Kidney (tissue), 14 donors: ENCODE results near the gene AGAP2. TPM values are rescaled to one million over a fixed set of nuclear protein-coding genes. Genes with fewer than 3 reads are reported as not detected.

Experiments used
- DNase-seq, 5 donors: peaks; one replicate each; pipeline ENCODE4 v3.0.0-alpha.2; 2013 to 2020
- FAIRE-seq: peaks from 2 replicates; lab custom pipeline; 2012; peaks lifted over from hg19 to GRCh38; lab: Jason Lieb, UNC
- H3K27ac ChIP-seq, 2 donors: one replicate each; pipeline ENCODE4 v1.7.0; 2013; ENCODE audit warnings: low read depth in 2 of 2, low read length in 2 of 2, inconsistent platforms in 1 of 2
- H3K27me3 ChIP-seq: one replicate; pipeline ENCODE4 v1.7.1; 2013; ENCODE audit warnings: low read length, inconsistent platforms; ENCODE audit not compliant: control insufficient read depth, insufficient read depth
- H3K36me3 ChIP-seq, 3 donors: one replicate each; pipeline versions ENCODE4 v1.7.0 to v1.7.1; 2013; ENCODE audit warnings: low read length in 3 of 3, control low read depth in 1 of 3, inconsistent platforms in 1 of 3; ENCODE audit not compliant: insufficient read depth in 3 of 3, control insufficient read depth in 2 of 3
- H3K4me1 ChIP-seq, 3 donors: one replicate each; pipeline versions ENCODE4 v1.7.0 to v1.7.1; 2013; ENCODE audit warnings: low read length in 3 of 3, inconsistent platforms in 1 of 3, low read depth in 1 of 3; ENCODE audit not compliant: control insufficient read depth in 2 of 3, insufficient read depth in 2 of 3
- H3K4me3 ChIP-seq, 3 donors: one replicate each; pipeline versions ENCODE4 v1.7.0 to v1.8.1; 2013; ENCODE audit warnings: low read length in 3 of 3, control low read depth in 1 of 3, inconsistent platforms in 1 of 3
- H3K9ac ChIP-seq, 3 donors: one replicate each; pipeline versions ENCODE4 v1.7.0 to v1.7.1; 2013; ENCODE audit warnings: low read length in 3 of 3, control low read depth in 1 of 3, inconsistent platforms in 1 of 3
- H3K9me3 ChIP-seq, 3 donors: one replicate each; pipeline versions ENCODE4 v1.7.0 to v1.7.1; 2013; ENCODE audit warnings: low read length in 3 of 3, control low read depth in 1 of 3, inconsistent platforms in 1 of 3; ENCODE audit not compliant: control insufficient read depth in 2 of 3, insufficient read depth in 1 of 3
- intact Hi-C: fragments of 100-400 bp; cut with DNase I; formaldehyde crosslinking; loops from one replicate; pipeline ENCODE4 v1.11.1; 2022
- polyA plus RNA-seq: library from polyadenylated mRNA; stranded (reverse); fragments of 350-450 nt; fragmentation: Illumina TruSeq; extraction: RNeasy Lipid Tissue Mini Kit (QIAGEN cat#74804); gene quantifications from one replicate; pipeline ENCODE4 v1.2.3, GENCODE V29; 2014; ENCODE audit warnings: low read depth, low replicate concordance; ENCODE audit not compliant: insufficient read depth
- total RNA-seq: library from RNA; stranded (reverse); fragmentation: NEBNext Ultra II Directional; extraction: Animal tissue kit (Norgen Biotek cat#: 25700); gene quantifications from one replicate; pipeline ENCODE4 v1.2.1, GENCODE V29; 2021
- TF ChIP-seq, protein P1 (sequence below): IDR thresholded peaks from 3 replicates; pipeline ENCODE4 v1.5.1; 2012; ENCODE audit warnings: mild to moderate bottlenecking, moderate library complexity, borderline replicate concordance; ENCODE audit not compliant: insufficient read depth; ENCODE audit errors: extremely low read depth
- donor health status: control.
- donor health status: control.
- donor health status: control.
- donor health status: control.
- donor health status: control.
- donor health status: DM: yes; HTN: yes; CAD: no.
- donor health status: Normal renal cell carcinoma (clear cell type).

The AGAP2 gene
- total and polyA plus RNA-seq, 2 donors from 2014 or later: 0.13 to 3.7 TPM

DNA sequence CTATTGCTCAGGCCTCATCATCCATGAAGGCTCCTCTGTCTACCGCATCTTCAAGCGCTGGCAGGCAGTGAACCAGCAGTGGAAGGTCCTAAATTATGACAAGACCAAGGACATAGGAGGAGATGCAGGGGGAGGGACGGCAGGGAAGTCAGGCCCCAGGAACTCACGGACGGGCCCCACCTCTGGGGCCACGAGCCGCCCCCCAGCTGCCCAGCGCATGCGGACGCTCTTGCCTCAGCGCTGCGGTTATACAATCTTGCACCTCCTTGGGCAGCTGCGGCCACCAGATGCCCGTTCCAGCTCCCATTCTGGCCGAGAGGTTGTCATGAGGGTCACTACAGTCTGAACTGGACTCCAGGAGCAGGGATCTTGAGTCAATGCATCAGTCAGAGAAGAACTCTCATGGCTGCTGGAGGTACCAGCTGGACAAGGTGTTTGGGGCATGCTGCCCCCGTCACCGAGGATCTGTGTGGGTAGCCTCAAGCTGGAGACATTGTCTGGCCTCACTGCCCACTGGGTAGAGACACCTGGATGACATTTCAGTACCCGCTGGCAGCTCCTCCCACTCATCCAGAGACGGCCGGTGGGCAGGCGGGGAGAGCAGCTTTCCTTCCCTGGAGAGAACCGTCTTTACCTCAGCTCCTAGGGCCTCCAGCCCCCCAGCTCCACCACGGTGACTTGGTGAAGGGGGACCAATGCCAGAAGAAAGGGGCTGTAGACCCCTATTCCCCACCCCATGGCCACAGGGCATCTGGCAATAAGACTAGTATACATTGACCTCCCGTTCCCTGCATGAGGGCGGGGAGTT lies 20.2 kb upstream of the AGAP2 start:
- no peak for FAIRE-seq
- TF ChIP-seq, protein P1, sequence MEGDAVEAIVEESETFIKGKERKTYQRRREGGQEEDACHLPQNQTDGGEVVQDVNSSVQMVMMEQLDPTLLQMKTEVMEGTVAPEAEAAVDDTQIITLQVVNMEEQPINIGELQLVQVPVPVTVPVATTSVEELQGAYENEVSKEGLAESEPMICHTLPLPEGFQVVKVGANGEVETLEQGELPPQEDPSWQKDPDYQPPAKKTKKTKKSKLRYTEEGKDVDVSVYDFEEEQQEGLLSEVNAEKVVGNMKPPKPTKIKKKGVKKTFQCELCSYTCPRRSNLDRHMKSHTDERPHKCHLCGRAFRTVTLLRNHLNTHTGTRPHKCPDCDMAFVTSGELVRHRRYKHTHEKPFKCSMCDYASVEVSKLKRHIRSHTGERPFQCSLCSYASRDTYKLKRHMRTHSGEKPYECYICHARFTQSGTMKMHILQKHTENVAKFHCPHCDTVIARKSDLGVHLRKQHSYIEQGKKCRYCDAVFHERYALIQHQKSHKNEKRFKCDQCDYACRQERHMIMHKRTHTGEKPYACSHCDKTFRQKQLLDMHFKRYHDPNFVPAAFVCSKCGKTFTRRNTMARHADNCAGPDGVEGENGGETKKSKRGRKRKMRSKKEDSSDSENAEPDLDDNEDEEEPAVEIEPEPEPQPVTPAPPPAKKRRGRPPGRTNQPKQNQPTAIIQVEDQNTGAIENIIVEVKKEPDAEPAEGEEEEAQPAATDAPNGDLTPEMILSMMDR: no peak
- no peak overlapping the region for H3K27ac ChIP-seq
- H3K4me3 ChIP-seq: no peak overlapping the region
- peaks cover 0 to 9% (median 0%) of the 10 kb centered on the region in 3 donors for H3K4me1 ChIP-seq
- no peak for DNase-seq
- peaks cover 4 to 5% (median 4%) of the 10 kb centered on the region in 3 donors for H3K36me3 ChIP-seq
- no peak overlapping the region for H3K9ac ChIP-seq
- intact Hi-C loops: no loop called here
- H3K27me3 ChIP-seq: peaks cover 2% of the 10 kb centered on the region
- H3K9me3 ChIP-seq: no peaks in the 10 kb centered on the region

DNA sequence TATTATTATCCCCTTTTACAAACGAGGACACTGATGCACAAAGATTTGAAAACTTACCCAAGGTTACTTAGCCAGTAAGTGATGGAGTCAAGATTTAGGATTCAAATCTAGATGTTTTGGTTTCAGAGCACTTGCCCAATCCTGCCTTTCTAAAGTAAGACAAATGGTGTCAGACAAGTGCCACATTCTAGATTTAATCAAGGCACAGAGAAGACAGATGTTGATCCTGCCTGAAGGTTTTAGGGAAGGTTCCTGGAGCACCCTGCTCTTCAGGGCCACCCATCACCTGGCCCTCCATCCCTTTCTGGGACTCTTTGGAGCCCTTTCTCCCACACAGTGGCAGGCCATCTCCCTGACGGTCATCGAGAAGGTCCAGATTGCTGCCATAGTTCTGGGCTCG lies 19.2 kb upstream of the AGAP2 start:
- peaks cover 2 to 9% (median 4%) of the 10 kb centered on the region in 3 donors for H3K4me1 ChIP-seq
- intact Hi-C loops: no loop called here
- TF ChIP-seq, protein P1: no peak
- no peaks in the 10 kb centered on the region for H3K27me3 ChIP-seq
- DNase-seq (no peak), FAIRE-seq (no peak)
- H3K9ac ChIP-seq: no peak overlapping the region
- H3K4me3 ChIP-seq: no peak overlapping the region
- H3K36me3 ChIP-seq: peaks cover 4% of the 10 kb centered on the region in 3 donors
- H3K9me3 ChIP-seq: no peaks in the 10 kb centered on the region
- H3K27ac ChIP-seq: no peak overlapping the region

DNA sequence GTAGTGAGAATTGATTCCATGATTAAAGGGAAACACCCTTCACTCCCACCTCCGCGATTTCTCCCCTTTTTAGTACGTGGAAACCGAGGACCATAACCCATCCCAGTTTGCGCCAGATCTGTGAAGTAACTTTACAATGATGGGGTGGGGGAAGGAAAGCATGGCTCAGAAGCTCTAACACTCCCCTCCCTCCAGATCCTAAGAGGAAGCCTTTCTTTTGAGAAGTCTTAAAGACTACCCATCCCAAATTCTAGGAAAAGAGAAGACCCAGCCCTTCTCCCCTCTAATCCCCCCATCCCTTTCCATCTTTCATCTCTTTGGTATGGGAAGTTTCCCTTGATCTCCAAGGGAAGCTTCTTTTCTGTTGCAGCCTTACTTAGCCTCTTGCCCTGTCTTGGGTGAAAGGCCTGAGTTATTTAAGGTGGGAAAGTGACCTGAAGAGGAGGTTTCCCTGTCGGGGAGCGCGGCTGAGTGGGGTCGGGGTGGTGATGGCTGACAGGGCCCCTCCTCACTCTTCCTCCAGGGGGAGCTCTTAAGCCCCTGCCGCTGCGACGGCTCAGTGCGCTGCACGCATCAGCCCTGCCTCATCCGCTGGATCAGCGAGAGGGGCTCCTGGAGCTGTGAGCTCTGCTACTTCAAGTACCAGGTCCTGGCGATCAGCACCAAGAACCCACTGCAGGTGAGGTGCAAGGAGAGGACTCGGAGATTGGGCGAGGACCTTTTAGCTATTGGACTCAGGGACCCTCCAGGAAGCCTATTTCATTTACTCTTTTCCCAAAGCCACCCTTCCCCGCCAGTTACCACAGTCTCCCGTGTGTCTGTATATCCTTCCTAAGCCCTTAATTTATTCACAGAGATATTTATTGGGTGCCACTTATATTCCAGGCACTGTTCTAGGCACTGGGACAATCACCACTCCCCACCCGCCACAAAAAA lies 18.1 kb upstream of the AGAP2 start:
- H3K27ac ChIP-seq: no peak overlapping the region
- peaks cover 0 to 4% (median 4%) of the 10 kb centered on the region in 3 donors for H3K36me3 ChIP-seq
- TF ChIP-seq, protein P1: peak; percentile 35
- DNase-seq: peak in 3 of 5 donors; percentile 35 to 80 (median 58)
- H3K4me3 ChIP-seq: peak overlapping the region; percentile 42 to 73 (median 61)
- no peak for FAIRE-seq
- H3K4me1 ChIP-seq: peaks cover 4 to 12% (median 6%) of the 10 kb centered on the region in 3 donors
- H3K9ac ChIP-seq: peak overlapping the region in 2 of 3 donors; percentile 34 to 52
- intact Hi-C loops: no loop called here
- H3K27me3 ChIP-seq: no peaks in the 10 kb centered on the region
- H3K9me3 ChIP-seq: no peaks in the 10 kb centered on the region
